Loucy (cell line): ENCODE measurements around the gene DNAL4.

Experiments used
- H2AFZ ChIP-seq: fragments of 200-600 bp; sonication (generic); 2 replicates; pipeline ENCODE4 v1.6.0; 2016; ENCODE audit warnings: antibody characterized with exemption, mild to moderate bottlenecking, low read length, moderate library complexity
- H3F3A ChIP-seq: fragments of 200-600 bp; 2 replicates; pipeline ENCODE4 v1.6.0; 2016; ENCODE audit warnings: antibody characterized with exemption, low read depth, mild to moderate bottlenecking
- H3K27me3 ChIP-seq: fragments of 200-600 bp; sonication (generic); 2 replicates; pipeline ENCODE4 v1.6.1; 2014; ENCODE audit warnings: low read length, mild to moderate bottlenecking; ENCODE audit not compliant: insufficient read depth, poor library complexity, severe bottlenecking
- H3K36me3 ChIP-seq: fragments of 200-600 bp; sonication (generic); 2 replicates; pipeline ENCODE4 v1.6.1; 2016; ENCODE audit warnings: low read length; ENCODE audit not compliant: insufficient read depth
- H3K4me1 ChIP-seq: fragments of 200-600 bp; sonication (generic); 2 replicates; pipeline ENCODE4 v1.5.1; 2014; ENCODE audit warnings: low read length, mild to moderate bottlenecking; ENCODE audit not compliant: insufficient read depth, poor library complexity, severe bottlenecking
- H3K4me2 ChIP-seq: fragments of 200-600 bp; sonication (generic); 2 replicates; pipeline ENCODE4 v1.6.0; 2014; ENCODE audit warnings: antibody characterized with exemption, low read length, low read depth, mild to moderate bottlenecking; ENCODE audit not compliant: poor library complexity, severe bottlenecking
- H3K4me3 ChIP-seq: fragments of 200-600 bp; sonication (generic); 2 replicates; pipeline ENCODE4 v1.5.1; 2014; ENCODE audit warnings: low read length, mild to moderate bottlenecking, mixed read lengths; ENCODE audit not compliant: poor library complexity, severe bottlenecking
- H3K79me2 ChIP-seq: fragments of 200-600 bp; sonication (generic); 2 replicates; pipeline ENCODE4 v1.6.1; 2014; ENCODE audit warnings: low read length; ENCODE audit not compliant: insufficient read depth
- H3K9ac ChIP-seq: fragments of 200-600 bp; sonication (generic); 2 replicates; pipeline ENCODE4 v1.6.0; 2014; ENCODE audit warnings: mild to moderate bottlenecking, low read depth, low read length, moderate library complexity; ENCODE audit not compliant: poor library complexity, severe bottlenecking
- H3K9me2 ChIP-seq: fragments of 200-600 bp; sonication (generic); replicated peaks from 2 replicates; pipeline ENCODE4 v1.6.1; 2016; ENCODE audit warnings: low read depth, low read length, mixed read lengths
- H3K9me3 ChIP-seq: fragments of 200-600 bp; sonication (generic); 2 replicates; pipeline ENCODE4 v1.6.1; 2014; ENCODE audit warnings: mild to moderate bottlenecking, antibody characterized with exemption, low read length, low read depth; ENCODE audit not compliant: insufficient read depth
- H4K20me1 ChIP-seq: fragments of 200-600 bp; sonication (generic); 2 replicates; pipeline ENCODE4 v1.6.0; 2014; ENCODE audit warnings: antibody characterized with exemption, low read length, mild to moderate bottlenecking; ENCODE audit not compliant: insufficient read depth, poor library complexity, severe bottlenecking
- EZH2phosphoT487 ChIP-seq: fragments of 200-600 bp; IDR thresholded peaks from 2 replicates; pipeline ENCODE4 v1.6.1; 2018; ENCODE audit warnings: antibody characterized with exemption, mild to moderate bottlenecking, moderate library complexity, borderline replicate concordance
- TF ChIP-seq, protein P1 (sequence below): fragments of 200-600 bp; sonication (generic); conservative IDR thresholded peaks from 2 replicates; pipeline ENCODE4 v1.5.1; 2014; ENCODE audit warnings: mild to moderate bottlenecking, antibody characterized with exemption, low read length

The DNAL4 gene

DNA sequence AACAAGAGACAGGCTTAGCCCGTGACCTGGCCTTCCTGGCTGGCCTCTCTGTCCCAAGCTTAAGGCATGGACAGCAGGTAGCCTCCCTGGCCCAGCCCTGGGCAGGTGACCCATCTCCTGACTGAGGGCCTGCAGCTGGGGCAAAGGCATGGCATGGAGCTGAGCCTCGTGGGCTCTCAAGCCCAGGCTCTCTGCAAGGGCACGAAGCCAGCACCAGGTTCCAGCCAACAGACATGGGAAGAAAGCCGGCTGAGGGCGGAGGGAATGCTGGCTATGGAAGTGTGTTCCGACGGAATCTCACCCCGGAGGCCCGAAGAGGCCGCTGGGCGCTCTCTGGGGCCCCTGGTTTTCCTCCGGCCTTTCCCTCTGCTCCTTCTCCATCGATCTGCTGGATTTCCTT, 12.9 kb downstream of the DNAL4 start:
- no peaks in the 10 kb centered on the region for H4K20me1 ChIP-seq
- peaks cover 9% of the 10 kb centered on the region for H3K4me1 ChIP-seq
- no peak overlapping the region for H3K4me2 ChIP-seq
- H2AFZ ChIP-seq: no peak overlapping the region
- no peaks in the 10 kb centered on the region for H3K79me2 ChIP-seq
- no peaks in the 10 kb centered on the region for H3K27me3 ChIP-seq
- no peaks in the 10 kb centered on the region for H3K36me3 ChIP-seq
- H3K4me3 ChIP-seq: no peak overlapping the region
- no peaks in the 10 kb centered on the region for H3K9me2 ChIP-seq
- H3K9ac ChIP-seq: no peak overlapping the region
- no peaks in the 10 kb centered on the region for H3F3A ChIP-seq
- TF ChIP-seq, protein P1, sequence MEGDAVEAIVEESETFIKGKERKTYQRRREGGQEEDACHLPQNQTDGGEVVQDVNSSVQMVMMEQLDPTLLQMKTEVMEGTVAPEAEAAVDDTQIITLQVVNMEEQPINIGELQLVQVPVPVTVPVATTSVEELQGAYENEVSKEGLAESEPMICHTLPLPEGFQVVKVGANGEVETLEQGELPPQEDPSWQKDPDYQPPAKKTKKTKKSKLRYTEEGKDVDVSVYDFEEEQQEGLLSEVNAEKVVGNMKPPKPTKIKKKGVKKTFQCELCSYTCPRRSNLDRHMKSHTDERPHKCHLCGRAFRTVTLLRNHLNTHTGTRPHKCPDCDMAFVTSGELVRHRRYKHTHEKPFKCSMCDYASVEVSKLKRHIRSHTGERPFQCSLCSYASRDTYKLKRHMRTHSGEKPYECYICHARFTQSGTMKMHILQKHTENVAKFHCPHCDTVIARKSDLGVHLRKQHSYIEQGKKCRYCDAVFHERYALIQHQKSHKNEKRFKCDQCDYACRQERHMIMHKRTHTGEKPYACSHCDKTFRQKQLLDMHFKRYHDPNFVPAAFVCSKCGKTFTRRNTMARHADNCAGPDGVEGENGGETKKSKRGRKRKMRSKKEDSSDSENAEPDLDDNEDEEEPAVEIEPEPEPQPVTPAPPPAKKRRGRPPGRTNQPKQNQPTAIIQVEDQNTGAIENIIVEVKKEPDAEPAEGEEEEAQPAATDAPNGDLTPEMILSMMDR: no peak
- no peak for TF ChIP-seq EZH2phosphoT487
- no peaks in the 10 kb centered on the region for H3K9me3 ChIP-seq

DNA sequence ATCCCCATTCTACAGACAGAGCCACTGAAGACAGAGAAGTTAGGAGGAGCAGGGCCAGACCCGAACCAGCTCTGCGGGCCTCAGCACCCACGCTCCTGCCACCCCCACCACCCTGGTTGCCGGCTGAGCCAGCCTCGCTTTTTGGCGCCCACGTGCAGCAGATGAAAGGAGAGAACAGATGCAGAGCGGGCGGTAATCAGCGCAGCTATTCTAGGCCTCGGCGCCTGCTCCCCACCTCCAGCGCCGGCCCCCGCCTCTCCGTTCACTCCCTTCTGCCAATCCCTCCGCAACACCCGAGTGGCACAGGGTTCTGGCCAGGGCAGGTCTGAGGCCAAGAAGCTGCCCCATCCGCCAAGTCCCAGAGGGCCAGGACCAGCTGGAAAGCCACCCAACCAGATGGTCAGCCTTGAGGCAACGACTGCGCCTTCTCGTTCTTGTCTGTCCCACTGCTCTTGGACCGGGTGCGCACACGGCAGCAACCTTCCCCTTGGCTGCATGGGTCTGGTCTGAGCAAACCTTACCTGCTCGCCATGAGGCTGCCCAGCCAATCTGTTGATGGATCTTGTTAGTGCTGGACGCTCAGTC, 16.8 kb downstream of the DNAL4 start:
- Histone ChIP-seq H3K4me3 (no peak overlapping the region), H2AFZ (no peak overlapping the region), H3K4me1 (peaks cover 15% of the 10 kb centered on the region), H3F3A (no peaks in the 10 kb centered on the region), H4K20me1 (no peaks in the 10 kb centered on the region), H3K9me2 (no peaks in the 10 kb centered on the region), H3K9ac (no peak overlapping the region), H3K36me3 (no peaks in the 10 kb centered on the region), H3K4me2 (no peak overlapping the region), H3K27me3 (no peaks in the 10 kb centered on the region), H3K79me2 (no peaks in the 10 kb centered on the region), H3K9me3 (no peaks in the 10 kb centered on the region)
- TF ChIP-seq EZH2phosphoT487: no peak
- TF ChIP-seq, protein P1: no peak

DNA sequence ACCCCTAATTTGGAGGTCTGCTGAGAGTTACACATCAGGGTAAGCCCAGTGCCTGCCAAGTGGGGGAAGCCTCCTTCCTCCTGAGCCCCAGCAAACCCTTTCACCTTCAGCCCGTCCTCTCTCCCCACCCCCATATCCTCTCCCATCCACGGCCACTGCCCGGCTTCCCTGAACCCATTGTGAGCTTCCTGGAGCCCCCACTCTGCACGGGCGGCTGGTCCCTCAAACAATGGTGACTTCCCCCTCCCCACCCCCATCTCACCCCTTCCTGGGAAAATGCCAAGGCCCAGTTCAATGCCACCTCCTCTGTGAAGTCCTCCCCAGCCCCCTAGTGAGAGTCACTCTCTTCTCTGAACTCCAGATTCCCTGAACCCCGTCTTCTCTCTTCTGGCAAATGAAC, 17.9 kb downstream of the DNAL4 start:
- Histone ChIP-seq H4K20me1 (no peaks in the 10 kb centered on the region), H3F3A (no peaks in the 10 kb centered on the region), H3K9me3 (no peaks in the 10 kb centered on the region), H3K9ac (no peak overlapping the region), H3K4me2 (no peak overlapping the region), H3K79me2 (no peaks in the 10 kb centered on the region), H3K27me3 (no peaks in the 10 kb centered on the region), H3K4me1 (peaks cover 15% of the 10 kb centered on the region), H3K36me3 (no peaks in the 10 kb centered on the region), H3K4me3 (no peak overlapping the region), H2AFZ (no peak overlapping the region), H3K9me2 (no peaks in the 10 kb centered on the region)
- TF ChIP-seq EZH2phosphoT487: no peak
- TF ChIP-seq, protein P1: no peak
